CD4-positive, alpha-beta memory T cell (primary cell): ENCODE measurements around the gene GLB1L2. TPM values are rescaled to one million over a fixed set of nuclear protein-coding genes. Genes with fewer than 3 reads are reported as not detected.

ENCODE experiments used
- CTCF ChIA-PET: fragments of 350-600 bp; sonication (Branson Sonifier 250); formaldehyde crosslinking; loops from one replicate; lab custom pipeline; 2021; ENCODE audit warnings: inconsistent platforms; ENCODE audit not compliant: partially characterized antibody; lab: Charles Lee
- POLR2A ChIA-PET: fragments of 350-600 bp; sonication (Branson Sonifier 250); formaldehyde crosslinking; loops from one replicate; lab custom pipeline; 2021; ENCODE audit not compliant: partially characterized antibody; lab: Charles Lee
- DNase-seq, 5 donors: peaks; one replicate each; pipeline versions ENCODE4 v3.0.0 to v3.0.0-alpha.2; 2020 to 2022; ENCODE audit warnings: mixed read lengths in 1 of 5
- H3K27ac ChIP-seq: one replicate; pipeline ENCODE4 v1.7.0; 2013; ENCODE audit warnings: low read depth, low read length
- H3K27me3 ChIP-seq: 2 replicates; pipeline ENCODE4 v1.7.0; 2013; ENCODE audit warnings: mild to moderate bottlenecking, low read length, moderate library complexity; ENCODE audit not compliant: insufficient read depth
- H3K36me3 ChIP-seq: 2 replicates; pipeline ENCODE4 v1.7.0; 2013; ENCODE audit warnings: mild to moderate bottlenecking, low read length, moderate library complexity; ENCODE audit not compliant: insufficient read depth
- H3K4me1 ChIP-seq: 2 replicates; pipeline ENCODE4 v1.7.0; 2013; ENCODE audit warnings: mild to moderate bottlenecking, low read length, moderate library complexity; ENCODE audit not compliant: insufficient read depth
- H3K4me3 ChIP-seq, 2 donors: one replicate each; pipeline ENCODE4 v1.7.0; 2013; ENCODE audit warnings: low read length in 2 of 2, mild to moderate bottlenecking in 1 of 2
- H3K9me3 ChIP-seq, 2 donors: one replicate each; pipeline ENCODE4 v1.7.0; 2013; ENCODE audit warnings: low read length in 2 of 2, control low read depth in 1 of 2; ENCODE audit not compliant: control insufficient read depth in 1 of 2
- H3K27ac Mint-ChIP-seq, 7 donors: one replicate each; pipeline ENCODE4 v1.8.0; 2020 to 2021; ENCODE audit warnings: mixed read lengths in 7 of 7, mild to moderate bottlenecking in 6 of 7, inconsistent platforms in 3 of 7, moderate library complexity in 3 of 7
- H3K27me3 Mint-ChIP-seq, 2 donors: one replicate each; pipeline ENCODE4 v1.8.0; 2020 to 2021; ENCODE audit warnings: mixed read lengths in 2 of 2
- H3K36me3 Mint-ChIP-seq, 2 donors: one replicate each; pipeline ENCODE4 v1.8.0; 2020 to 2021; ENCODE audit warnings: mixed read lengths in 2 of 2, inconsistent platforms in 1 of 2, mild to moderate bottlenecking in 1 of 2
- H3K4me1 Mint-ChIP-seq, 4 donors: one replicate each; pipeline ENCODE4 v1.8.0; 2020 to 2021; ENCODE audit warnings: mixed read lengths in 4 of 4, mild to moderate bottlenecking in 1 of 4
- H3K4me3 Mint-ChIP-seq, 8 donors: one replicate each; pipeline ENCODE4 v1.8.0; 2020 to 2021; ENCODE audit warnings: mixed read lengths in 8 of 8, mild to moderate bottlenecking in 7 of 8, moderate library complexity in 6 of 8, inconsistent platforms in 3 of 8
- H3K9me3 Mint-ChIP-seq, 8 donors: one replicate each; pipeline ENCODE4 v1.8.0; 2020 to 2021; ENCODE audit warnings: mixed read lengths in 8 of 8, mild to moderate bottlenecking in 5 of 8, inconsistent platforms in 3 of 8, moderate library complexity in 1 of 8
- intact Hi-C: fragments of 100-400 bp; cut with micrococcal nuclease; formaldehyde crosslinking; loops from one replicate; pipeline ENCODE4 v1.15.1; 2023
- polyA plus RNA-seq, 2 donors: library from polyadenylated mRNA; unstranded; fragments of 300-500 nt; fragmentation: Illumina TruSeq; gene quantifications; one replicate each; pipeline ENCODE4 v1.2.3, GENCODE V29; 2021
- total RNA-seq, 2 experiments: library from RNA; stranded (reverse); gene quantifications; one replicate each; pipeline ENCODE4 v1.2.3, GENCODE V29; 2021

Gene GLB1L2
- total and polyA plus RNA-seq, 4 experiments from 2014 or later: 0.43 to 1.5 (median 0.99) TPM

- intact Hi-C loops: no loop called here
- H3K27ac ChIP-seq: no peak overlapping the region
- no peaks in the 10 kb centered on the region for H3K9me3 ChIP-seq
- H3K4me1 ChIP-seq: peaks cover 18% of the 10 kb centered on the region
- Mint-ChIP-seq H3K27me3 (peaks cover 33 to 41% of the 10 kb centered on the region in 2 donors), H3K4me1 (peaks cover 10 to 28% (median 17%) of the 10 kb centered on the region in 4 donors), H3K9me3 (no peaks in the 10 kb centered on the region), H3K36me3 (no peaks in the 10 kb centered on the region), H3K27ac (peak overlapping the region in 1 of 7 donors; percentile 55), H3K4me3 (peak overlapping the region; percentile 68 to 79 (median 73))
- H3K36me3 ChIP-seq: no peaks in the 10 kb centered on the region
- ChIA-PET CTCF (no interaction called here), POLR2A (no interaction called here)
- peak overlapping the region in 1 of 2 donors; percentile 35 for H3K4me3 ChIP-seq
- peaks cover 8% of the 10 kb centered on the region for H3K27me3 ChIP-seq
- DNase-seq: no peak
Observed at GRCh38 chr11:134413043-134413825, 81.4 kb downstream of the GLB1L2 start.

GRCh38 chr11:134413826-134414731, 82.3 kb downstream of the GLB1L2 start:
- CTCF ChIA-PET: no interaction called here
- POLR2A ChIA-PET: interaction anchor here (0.5 kb wide), 1 partner anchor 62 kb away, joined by 3 read pairs; no protein-coding TSS in a partner anchor
- H3K36me3 Mint-ChIP-seq: no peaks in the 10 kb centered on the region
- peaks cover 10 to 28% (median 17%) of the 10 kb centered on the region in 4 donors for H3K4me1 Mint-ChIP-seq
- H3K27me3 Mint-ChIP-seq: peaks cover 33 to 43% of the 10 kb centered on the region in 2 donors
- Histone ChIP-seq H3K36me3 (no peaks in the 10 kb centered on the region), H3K27ac (no peak overlapping the region), H3K9me3 (no peaks in the 10 kb centered on the region), H3K27me3 (peaks cover 8% of the 10 kb centered on the region), H3K4me1 (peaks cover 18% of the 10 kb centered on the region), H3K4me3 (no peak overlapping the region)
- intact Hi-C loops: no loop called here
- peak overlapping the region in 1 of 7 donors; percentile 36 for H3K27ac Mint-ChIP-seq
- peak overlapping the region in 6 of 8 donors; percentile 23 to 78 (median 68) for H3K4me3 Mint-ChIP-seq
- DNase-seq: no peak
- H3K9me3 Mint-ChIP-seq: no peaks in the 10 kb centered on the region

- CTCF ChIA-PET: no interaction called here
- no peaks in the 10 kb centered on the region for H3K9me3 Mint-ChIP-seq
Observed at GRCh38 chr11:134414766-134415765, 83.3 kb downstream of the GLB1L2 start.

GRCh38 chr11:134416726-134417125, 84.9 kb downstream of the GLB1L2 start:
- Mint-ChIP-seq H3K9me3 (no peaks in the 10 kb centered on the region), H3K36me3 (no peaks in the 10 kb centered on the region)

More at GRCh38 chr11:134414766-134415765, 83.3 kb downstream of the GLB1L2 start:
- H3K36me3 Mint-ChIP-seq: no peaks in the 10 kb centered on the region
- Histone ChIP-seq H3K9me3 (no peaks in the 10 kb centered on the region), H3K27ac (no peak overlapping the region), H3K4me1 (peaks cover 18% of the 10 kb centered on the region), H3K27me3 (peaks cover 8% of the 10 kb centered on the region), H3K36me3 (no peaks in the 10 kb centered on the region), H3K4me3 (no peak overlapping the region)
- intact Hi-C loops: no loop called here
- POLR2A ChIA-PET: no interaction called here
- H3K27me3 Mint-ChIP-seq: peaks cover 23 to 39% of the 10 kb centered on the region in 2 donors
- no peak for DNase-seq
- peaks cover 10 to 22% (median 16%) of the 10 kb centered on the region in 4 donors for H3K4me1 Mint-ChIP-seq
- H3K27ac Mint-ChIP-seq: peak overlapping the region in 1 of 7 donors; percentile 36
- peak overlapping the region in 4 of 8 donors; percentile 8 to 49 (median 28) for H3K4me3 Mint-ChIP-seq

GRCh38 chr11:134417871-134418840, 86.4 kb downstream of the GLB1L2 start:
- Histone ChIP-seq H3K4me3 (no peak overlapping the region), H3K27ac (no peak overlapping the region), H3K36me3 (no peaks in the 10 kb centered on the region), H3K27me3 (no peaks in the 10 kb centered on the region), H3K9me3 (no peaks in the 10 kb centered on the region), H3K4me1 (peaks cover under 1% of the 10 kb centered on the region)
- Mint-ChIP-seq H3K9me3 (no peaks in the 10 kb centered on the region), H3K27ac (no peak overlapping the region), H3K36me3 (no peaks in the 10 kb centered on the region), H3K4me3 (no peak overlapping the region), H3K27me3 (peaks cover 15 to 30% of the 10 kb centered on the region in 2 donors), H3K4me1 (peaks cover 3 to 7% (median 5%) of the 10 kb centered on the region in 4 donors)
- intact Hi-C loops: no loop called here
- POLR2A ChIA-PET: no interaction called here
- CTCF ChIA-PET: no interaction called here
- DNase-seq: no peak

More at GRCh38 chr11:134416726-134417125, 84.9 kb downstream of the GLB1L2 start:
- Mint-ChIP-seq H3K4me1 (peaks cover 4 to 11% (median 7%) of the 10 kb centered on the region in 4 donors), H3K4me3 (no peak overlapping the region), H3K27ac (no peak overlapping the region), H3K27me3 (peaks cover 15 to 28% of the 10 kb centered on the region in 2 donors)
- POLR2A ChIA-PET: no interaction called here
- CTCF ChIA-PET: no interaction called here
- DNase-seq: no peak
- intact Hi-C loops: no loop called here
- Histone ChIP-seq H3K27me3 (no peaks in the 10 kb centered on the region), H3K4me3 (no peak overlapping the region), H3K4me1 (peaks cover 5% of the 10 kb centered on the region), H3K27ac (no peak overlapping the region), H3K36me3 (no peaks in the 10 kb centered on the region), H3K9me3 (no peaks in the 10 kb centered on the region)

- H3K9me3 Mint-ChIP-seq: no peaks in the 10 kb centered on the region
- Histone ChIP-seq H3K27me3 (no peaks in the 10 kb centered on the region), H3K36me3 (no peaks in the 10 kb centered on the region), H3K4me3 (no peak overlapping the region), H3K27ac (no peak overlapping the region), H3K9me3 (no peaks in the 10 kb centered on the region), H3K4me1 (no peaks in the 10 kb centered on the region)
- no peaks in the 10 kb centered on the region for H3K4me1 Mint-ChIP-seq
- no peak overlapping the region for H3K27ac Mint-ChIP-seq
- H3K4me3 Mint-ChIP-seq: no peak overlapping the region
- ChIA-PET POLR2A (no interaction called here), CTCF (no interaction called here)
- no peaks in the 10 kb centered on the region for H3K36me3 Mint-ChIP-seq
- intact Hi-C loops: no loop called here
- DNase-seq: no peak
- peaks cover 2 to 8% of the 10 kb centered on the region in 2 donors for H3K27me3 Mint-ChIP-seq
Observed at GRCh38 chr11:134423106-134423505, 91.3 kb downstream of the GLB1L2 start.
